ENCODE data around the gene GNA14.

GNA14 gene

DNA sequence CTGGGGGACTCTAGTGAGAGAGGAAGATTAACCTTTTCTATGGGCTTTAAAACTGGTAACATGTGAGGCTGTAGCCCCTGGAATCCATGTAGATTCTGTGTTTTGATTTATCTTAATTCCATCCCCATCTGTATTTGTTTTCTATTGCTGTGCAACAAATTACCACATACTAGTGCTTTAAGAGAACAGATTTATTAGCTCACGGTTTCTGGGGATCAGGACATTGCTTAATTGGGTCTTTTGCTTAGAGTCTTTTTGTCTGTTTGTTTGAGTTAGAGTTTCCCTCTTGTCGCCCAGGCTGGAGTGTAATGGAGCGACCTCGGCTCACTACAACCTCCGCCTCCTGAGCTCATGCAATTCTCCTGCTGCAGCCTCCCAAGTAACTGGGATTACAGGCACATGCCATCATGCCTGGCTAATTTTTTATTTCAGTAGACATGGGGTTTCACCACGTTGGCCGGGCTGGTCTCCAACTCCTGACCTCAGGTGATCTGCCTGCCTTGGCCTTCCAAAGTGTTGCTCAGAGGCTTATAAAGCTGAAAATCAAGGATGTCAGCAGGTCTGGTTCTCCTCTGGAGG is 29.9 kb upstream of the GNA14 start:
- TF ChIP-seq, protein P1, sequence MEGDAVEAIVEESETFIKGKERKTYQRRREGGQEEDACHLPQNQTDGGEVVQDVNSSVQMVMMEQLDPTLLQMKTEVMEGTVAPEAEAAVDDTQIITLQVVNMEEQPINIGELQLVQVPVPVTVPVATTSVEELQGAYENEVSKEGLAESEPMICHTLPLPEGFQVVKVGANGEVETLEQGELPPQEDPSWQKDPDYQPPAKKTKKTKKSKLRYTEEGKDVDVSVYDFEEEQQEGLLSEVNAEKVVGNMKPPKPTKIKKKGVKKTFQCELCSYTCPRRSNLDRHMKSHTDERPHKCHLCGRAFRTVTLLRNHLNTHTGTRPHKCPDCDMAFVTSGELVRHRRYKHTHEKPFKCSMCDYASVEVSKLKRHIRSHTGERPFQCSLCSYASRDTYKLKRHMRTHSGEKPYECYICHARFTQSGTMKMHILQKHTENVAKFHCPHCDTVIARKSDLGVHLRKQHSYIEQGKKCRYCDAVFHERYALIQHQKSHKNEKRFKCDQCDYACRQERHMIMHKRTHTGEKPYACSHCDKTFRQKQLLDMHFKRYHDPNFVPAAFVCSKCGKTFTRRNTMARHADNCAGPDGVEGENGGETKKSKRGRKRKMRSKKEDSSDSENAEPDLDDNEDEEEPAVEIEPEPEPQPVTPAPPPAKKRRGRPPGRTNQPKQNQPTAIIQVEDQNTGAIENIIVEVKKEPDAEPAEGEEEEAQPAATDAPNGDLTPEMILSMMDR (IDR thresholded peaks at IDR 0.05; ENCODE audit: extremely low read depth, insufficient read depth, missing control alignments) = no peak
- in situ Hi-C loops (cut with MboI; ENCODE audit: low pct_unique_long_range_greater_than_20kb, low sequenced_read_pairs, unreplicated experiment) = no loop called here
- no peak for DNase-seq (ENCODE audit: low spot score)

DNA sequence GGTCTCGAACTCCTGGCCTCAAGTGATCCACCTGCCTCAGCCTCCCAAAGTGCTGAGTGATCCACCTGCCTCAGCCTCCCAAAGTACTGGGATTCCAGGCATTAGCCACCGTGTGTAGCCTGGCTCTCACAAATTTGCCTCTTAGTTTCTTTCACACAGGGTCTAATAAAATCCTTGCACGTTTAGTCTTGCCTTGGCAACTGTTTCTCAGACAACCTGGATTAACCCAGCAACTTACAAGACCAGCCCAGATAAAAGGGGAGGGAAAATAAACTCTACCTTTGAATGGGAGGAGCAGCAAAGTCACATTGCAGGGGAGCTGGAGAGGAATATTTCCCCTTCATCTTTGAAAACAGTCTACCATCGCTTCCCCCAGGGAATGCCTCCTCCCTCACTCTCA is 29.3 kb upstream of the GNA14 start:
- in situ Hi-C loops (cut with MboI; ENCODE audit: low pct_unique_long_range_greater_than_20kb, low sequenced_read_pairs, unreplicated experiment) = no loop called here
- no peak for DNase-seq (ENCODE audit: low spot score)
- TF ChIP-seq, protein P1 (IDR thresholded peaks at IDR 0.05; ENCODE audit: extremely low read depth, insufficient read depth, missing control alignments) = no peak

DNA sequence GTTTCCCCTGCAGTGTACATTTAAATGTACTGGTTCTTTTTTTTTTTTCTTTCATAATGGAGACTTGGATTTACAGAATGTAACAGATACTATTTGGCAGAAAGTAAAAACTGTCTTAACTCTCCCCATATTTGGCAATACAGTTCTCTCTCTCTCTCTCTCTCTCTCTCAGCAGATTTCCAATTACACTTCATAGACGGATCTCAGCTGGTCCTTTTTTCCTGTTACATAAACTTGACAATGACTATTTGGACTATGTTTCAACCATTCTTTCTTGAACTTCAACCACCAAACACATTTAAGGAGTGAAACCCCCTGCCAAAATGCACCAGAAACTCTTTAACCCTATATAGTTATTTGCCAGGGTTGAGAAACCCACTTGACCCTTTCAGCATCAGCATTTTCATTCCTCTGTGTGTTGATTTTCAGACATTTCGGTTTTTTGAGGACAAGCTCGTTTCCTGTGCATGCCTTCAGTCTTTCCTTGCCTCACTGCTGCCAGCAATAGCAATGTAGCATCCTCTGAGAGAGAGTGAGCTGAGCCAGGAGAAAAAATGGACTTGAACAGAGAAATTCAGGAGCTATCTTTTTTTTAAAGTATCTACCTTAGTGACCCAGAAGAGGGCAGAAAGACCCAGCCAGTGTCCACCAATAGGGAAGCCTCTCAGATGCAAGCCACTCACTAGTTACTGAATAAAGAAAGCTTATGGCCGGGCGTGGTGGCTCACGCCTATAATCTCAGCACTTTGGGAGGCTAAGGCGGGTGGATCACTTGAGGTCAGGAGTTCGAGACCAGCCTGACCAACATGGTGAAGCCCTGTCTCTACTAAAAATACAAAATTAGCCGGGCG is 26.0 kb upstream of the GNA14 start:
- no peak for DNase-seq (ENCODE audit: low spot score)
- in situ Hi-C loops (cut with MboI; ENCODE audit: low pct_unique_long_range_greater_than_20kb, low sequenced_read_pairs, unreplicated experiment) = no loop called here
- TF ChIP-seq, protein P1 (IDR thresholded peaks at IDR 0.05; ENCODE audit: extremely low read depth, insufficient read depth, missing control alignments) = no peak

DNA sequence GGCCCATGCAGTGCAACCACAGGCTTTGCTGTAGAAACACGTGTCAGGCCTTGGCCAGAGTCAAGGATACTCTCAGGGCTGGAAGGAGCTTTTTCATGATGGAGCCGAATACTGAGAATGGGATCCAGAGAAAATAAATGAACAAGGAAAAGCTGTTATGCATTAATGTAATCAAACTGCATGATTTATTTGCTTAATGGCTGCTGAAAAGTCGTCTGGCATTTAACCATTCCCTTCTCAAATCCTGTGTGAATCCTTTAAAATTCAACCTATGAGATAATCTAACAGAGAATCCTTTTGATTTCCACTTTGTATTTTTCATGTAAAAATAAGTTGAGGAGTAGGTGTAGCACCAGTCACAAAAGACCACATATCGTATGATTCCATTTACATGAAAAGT is 24.1 kb upstream of the GNA14 start:
- TF ChIP-seq, protein P1 (IDR thresholded peaks at IDR 0.05; ENCODE audit: extremely low read depth, insufficient read depth, missing control alignments) = no peak
- in situ Hi-C loops (cut with MboI; ENCODE audit: low pct_unique_long_range_greater_than_20kb, low sequenced_read_pairs, unreplicated experiment) = no loop called here

DNA sequence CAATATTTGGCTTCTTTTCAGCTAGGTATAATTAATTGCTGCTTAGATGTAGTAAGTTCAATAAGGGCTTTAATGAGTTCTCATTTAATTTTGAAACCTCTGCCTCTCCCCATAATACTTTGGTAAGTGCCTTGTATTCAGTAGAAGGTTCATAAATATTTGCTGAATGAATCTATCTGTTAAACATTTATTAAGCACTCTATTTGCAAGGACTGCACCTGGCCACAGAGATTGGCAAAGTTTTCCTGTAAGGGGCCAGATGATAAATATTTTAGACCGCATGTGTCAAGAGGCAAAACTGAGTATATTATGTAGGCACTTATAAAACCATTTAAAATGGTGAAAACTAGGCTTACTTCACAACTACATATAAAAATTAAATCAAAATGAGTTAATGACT is 19.0 kb upstream of the GNA14 start:
- TF ChIP-seq, protein P1 (IDR thresholded peaks at IDR 0.05; ENCODE audit: extremely low read depth, insufficient read depth, missing control alignments) = no peak
- in situ Hi-C loops (cut with MboI; ENCODE audit: low pct_unique_long_range_greater_than_20kb, low sequenced_read_pairs, unreplicated experiment) = no loop called here
- no peak for DNase-seq (ENCODE audit: low spot score)

More for the DNA sequence above, 24.1 kb upstream of the GNA14 start:
- DNase-seq (ENCODE audit: low spot score) = no peak

- in situ Hi-C loops (cut with MboI; ENCODE audit: low pct_unique_long_range_greater_than_20kb, low sequenced_read_pairs, unreplicated experiment) = no loop called here
- DNase-seq (ENCODE audit: low spot score) = no peak
- TF ChIP-seq, protein P1 (IDR thresholded peaks at IDR 0.05; ENCODE audit: extremely low read depth, insufficient read depth, missing control alignments) = no peak
Measured at GRCh38 chr9:77663754-77664153, 15.6 kb upstream of the GNA14 start.
